HEK293T (cell line): ENCODE results near the gene ADGRB3.

Experiments
- BHLHE40 ChIP-seq: fragments of 450-650 bp; IDR thresholded peaks from 2 replicates; pipeline ENCODE4 v1.6.1; 2016; ENCODE audit warnings: mild to moderate bottlenecking, moderate library complexity, borderline replicate concordance
- FOXK2 ChIP-seq: fragments of 450-650 bp; IDR thresholded peaks from 2 replicates; pipeline ENCODE4 v1.6.1; 2016; ENCODE audit warnings: mild to moderate bottlenecking
- FOXM1 ChIP-seq: fragments of 450-650 bp; IDR thresholded peaks from 2 replicates; pipeline ENCODE4 v1.6.1; 2017; ENCODE audit warnings: mild to moderate bottlenecking, borderline replicate concordance
- NFRKB ChIP-seq: fragments of 450-650 bp; IDR thresholded peaks from 2 replicates; pipeline ENCODE4 v1.6.1; 2016; ENCODE audit warnings: mild to moderate bottlenecking, moderate library complexity
- TARDBP ChIP-seq: fragments of 450-650 bp; IDR thresholded peaks from 2 replicates; pipeline ENCODE4 v1.6.1; 2016

DNA sequence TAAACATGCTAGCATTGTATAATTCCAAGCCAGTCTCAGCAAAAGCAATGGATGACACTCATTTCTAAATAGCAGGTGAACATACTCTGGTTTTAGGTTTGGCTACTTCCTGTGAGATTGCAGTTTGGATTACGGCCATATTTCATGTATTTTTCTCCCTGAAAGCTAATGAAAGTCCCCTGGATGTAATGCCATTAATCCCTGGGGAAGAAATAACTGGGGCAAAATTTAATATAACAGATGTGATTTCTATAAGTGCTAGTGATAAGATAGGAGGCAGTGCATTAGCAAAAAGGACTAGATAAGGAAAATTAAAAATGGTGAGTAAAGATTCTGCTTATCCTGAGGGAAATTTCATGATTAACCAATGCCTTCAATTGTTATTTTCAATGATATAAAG lies 238.2 kb downstream of the ADGRB3 start:
- TF ChIP-seq TARDBP (no peak), BHLHE40 (no peak), FOXK2 (no peak), NFRKB (no peak), FOXM1 (no peak)
